ENCODE results near the gene CORIN.
"Not testable (repeated sequence)": the region's sequence is repeated elsewhere in the genome, so short reads cannot be mapped to it uniquely, and the experiment has no call there.

Gene CORIN

DNA sequence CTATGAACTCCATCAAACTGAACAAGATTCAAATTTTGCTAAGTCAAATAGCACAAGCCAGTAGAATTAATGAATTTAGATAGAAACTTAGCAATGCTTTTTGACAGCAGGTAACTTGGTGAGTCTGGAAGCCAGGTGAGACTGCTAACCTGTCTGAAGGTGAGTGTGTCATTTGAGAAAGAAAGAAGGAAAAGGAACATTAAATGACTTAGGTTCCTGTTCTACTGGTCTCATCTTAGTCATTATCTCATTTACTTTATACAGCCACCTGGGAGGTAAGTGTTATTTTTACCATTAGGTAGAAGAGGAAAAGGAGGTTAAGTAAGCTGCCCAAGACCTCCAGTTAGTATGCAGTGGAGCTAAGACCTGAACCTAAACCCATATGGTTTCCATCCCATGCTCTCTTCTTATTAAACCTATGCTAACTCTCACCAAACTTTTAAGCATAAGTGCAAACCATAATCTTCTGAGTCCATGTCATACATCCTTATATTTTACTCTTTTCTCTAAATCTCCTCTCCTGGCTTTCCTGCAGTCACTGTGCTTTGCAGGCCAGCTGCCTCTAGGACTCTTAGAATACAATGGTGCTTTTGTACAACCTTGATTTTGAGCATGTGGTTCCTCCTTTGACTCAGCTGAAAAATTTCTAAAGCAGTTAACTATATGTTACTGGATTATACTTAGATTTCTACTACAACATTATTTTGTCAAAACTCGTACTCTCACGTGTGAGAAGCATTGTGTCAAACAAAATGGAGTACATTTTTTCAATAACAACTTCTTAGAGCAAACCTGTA, 284.3 kb downstream of the CORIN start:
- no peak for DNase-seq

GRCh38 chr4:47551682-47552081, 286.2 kb downstream of the CORIN start:
- DNase-seq: no peak

GRCh38 chr4:47550899-47551548, 286.8 kb downstream of the CORIN start:
- DNase-seq: no peak

DNA sequence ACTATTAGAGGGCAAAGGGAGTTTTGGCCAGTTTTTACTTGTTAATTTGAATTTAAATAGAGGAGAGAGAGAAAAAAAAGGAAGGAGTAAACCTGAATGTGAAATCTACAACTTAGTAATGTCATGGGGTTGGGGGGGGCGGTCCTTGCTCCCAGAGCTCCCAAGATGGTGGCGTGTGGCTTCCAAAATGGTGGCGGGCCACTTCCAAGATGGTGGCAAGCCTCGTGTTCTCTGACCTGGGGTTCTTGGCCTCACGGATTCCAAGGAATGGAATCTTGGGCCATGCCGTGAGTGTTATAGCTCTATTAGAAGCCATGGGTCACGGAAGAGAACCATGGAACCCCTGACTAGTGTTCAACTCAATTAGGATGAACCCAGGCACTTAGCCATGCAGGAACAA, 287.5 kb downstream of the CORIN start:
- not testable (repeated sequence) for DNase-seq
